Omental fat pad (tissue), 4 donors: ENCODE data around the gene KMT2E. TPM values are rescaled to one million over a fixed set of nuclear protein-coding genes. Genes with fewer than 3 reads are reported as not detected.
"Not testable (repeated sequence)": the region's sequence is repeated elsewhere in the genome, so short reads cannot be mapped to it uniquely, and the experiment has no call there.

ENCODE experiments used
- ATAC-seq: fragments of 150-250 bp; one replicate; pipeline ENCODE4 v1.9.1; 2016; ENCODE audit warnings: mild to moderate bottlenecking, moderate library complexity; ENCODE audit not compliant: low FRiP score
- DNase-seq: peaks from one replicate; pipeline ENCODE4 v3.0.0-alpha.2; 2019; ENCODE audit warnings: low spot score
- total RNA-seq, 4 donors: library from RNA; depleted of rRNA; stranded (reverse); fragments of >200 nt; gene quantifications; one replicate each; pipeline ENCODE4 v1.1.0, GENCODE V29; 2016
- TF ChIP-seq, protein P1 (sequence below), 3 donors: fragments of 450-650 bp; IDR thresholded peaks; one replicate each; pipeline ENCODE4 v1.5.1; 2016 to 2017; ENCODE audit warnings: antibody characterized with exemption in 3 of 3, mild to moderate bottlenecking in 3 of 3, moderate library complexity in 2 of 3

KMT2E gene
- total RNA-seq, 4 donors from 2014 or later, result 75.3 to 124 (median 101) TPM

DNA sequence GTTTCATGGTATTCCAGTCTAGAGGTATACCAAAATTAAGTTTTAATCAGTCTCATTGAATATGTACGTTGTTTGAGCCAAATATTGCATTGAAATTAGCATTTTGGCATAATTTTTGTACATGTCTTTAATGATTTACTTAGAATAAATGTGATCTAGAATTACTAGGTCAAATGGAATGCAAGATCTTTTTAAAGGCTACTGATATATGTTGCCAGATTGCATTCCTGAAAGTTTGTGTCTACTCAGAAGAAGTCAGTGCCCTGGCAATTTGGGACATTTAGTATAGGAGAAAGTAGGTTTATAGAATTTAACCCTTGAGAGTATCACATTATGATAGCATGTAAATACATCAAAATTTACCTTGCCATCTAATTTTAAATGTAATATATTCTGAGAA, 32.4 kb downstream of the KMT2E start:
- TF ChIP-seq, protein P1, sequence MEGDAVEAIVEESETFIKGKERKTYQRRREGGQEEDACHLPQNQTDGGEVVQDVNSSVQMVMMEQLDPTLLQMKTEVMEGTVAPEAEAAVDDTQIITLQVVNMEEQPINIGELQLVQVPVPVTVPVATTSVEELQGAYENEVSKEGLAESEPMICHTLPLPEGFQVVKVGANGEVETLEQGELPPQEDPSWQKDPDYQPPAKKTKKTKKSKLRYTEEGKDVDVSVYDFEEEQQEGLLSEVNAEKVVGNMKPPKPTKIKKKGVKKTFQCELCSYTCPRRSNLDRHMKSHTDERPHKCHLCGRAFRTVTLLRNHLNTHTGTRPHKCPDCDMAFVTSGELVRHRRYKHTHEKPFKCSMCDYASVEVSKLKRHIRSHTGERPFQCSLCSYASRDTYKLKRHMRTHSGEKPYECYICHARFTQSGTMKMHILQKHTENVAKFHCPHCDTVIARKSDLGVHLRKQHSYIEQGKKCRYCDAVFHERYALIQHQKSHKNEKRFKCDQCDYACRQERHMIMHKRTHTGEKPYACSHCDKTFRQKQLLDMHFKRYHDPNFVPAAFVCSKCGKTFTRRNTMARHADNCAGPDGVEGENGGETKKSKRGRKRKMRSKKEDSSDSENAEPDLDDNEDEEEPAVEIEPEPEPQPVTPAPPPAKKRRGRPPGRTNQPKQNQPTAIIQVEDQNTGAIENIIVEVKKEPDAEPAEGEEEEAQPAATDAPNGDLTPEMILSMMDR (IDR thresholded peaks at IDR 0.05), result no peak
- peak; percentile 62 for ATAC-seq
- DNase-seq, result no peak

DNA sequence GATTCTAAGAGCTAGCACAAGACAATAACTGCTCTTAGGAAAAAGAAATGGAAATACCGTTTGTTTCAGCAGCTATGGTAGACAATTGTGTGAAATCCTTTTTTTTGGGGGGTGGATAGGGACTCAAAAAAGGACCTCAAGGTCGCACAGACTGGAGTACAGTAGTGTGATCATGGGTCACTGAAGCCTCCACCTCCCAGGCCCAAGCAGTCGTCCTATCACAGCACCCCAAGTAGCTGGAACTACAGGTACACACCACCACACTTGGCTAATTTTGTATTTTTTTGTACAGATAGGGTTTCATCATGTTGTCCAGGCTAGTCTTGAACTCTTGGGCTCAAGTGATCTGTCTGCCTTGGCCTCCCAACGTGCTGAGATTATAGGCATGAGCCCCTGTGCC, 33.9 kb downstream of the KMT2E start:
- ATAC-seq (no peak), DNase-seq (no peak)
- TF ChIP-seq, protein P1 (IDR thresholded peaks at IDR 0.05), result no peak

DNA sequence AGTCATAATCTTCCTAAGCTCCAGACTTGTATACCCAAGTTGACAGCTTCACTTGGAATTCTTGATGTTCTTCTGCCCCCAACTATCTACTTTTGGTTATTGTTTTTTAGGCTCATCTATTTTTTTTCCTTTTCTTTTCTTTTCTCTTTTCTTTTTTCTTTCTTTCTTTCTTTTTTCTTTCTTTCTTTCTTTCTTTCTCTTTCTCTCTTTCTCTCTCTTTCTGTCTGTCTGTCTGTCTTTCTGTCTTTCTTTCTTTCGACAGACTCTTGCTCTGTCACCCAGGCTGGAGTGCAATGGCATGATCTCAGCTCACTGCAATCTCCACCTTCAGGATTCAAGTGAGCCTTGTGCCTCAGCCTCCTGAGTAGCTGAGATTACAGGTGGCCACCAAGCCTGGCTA, 36.5 kb downstream of the KMT2E start:
- DNase-seq, result no peak
- no peak for ATAC-seq
- TF ChIP-seq, protein P1 (IDR thresholded peaks at IDR 0.05), result no peak

DNA sequence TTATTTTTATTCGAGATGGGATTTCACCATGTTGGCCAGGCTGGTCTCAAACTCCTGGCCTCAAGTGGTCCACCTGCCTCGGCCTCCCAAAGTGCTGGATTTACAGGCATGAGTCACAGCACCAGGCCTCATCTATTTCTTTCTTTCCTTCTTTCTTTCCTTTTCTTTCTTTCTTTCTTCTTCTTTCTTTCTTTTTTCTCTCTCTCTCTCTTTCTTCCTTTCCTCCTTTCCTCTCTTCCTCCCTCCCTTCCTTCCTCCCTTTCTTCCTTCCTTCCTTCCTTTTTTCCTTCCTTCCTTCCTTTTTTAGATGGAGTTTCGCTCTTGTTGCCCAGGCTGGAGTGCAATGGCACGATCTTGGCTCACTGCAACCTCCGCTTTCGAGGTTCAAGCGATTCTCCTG, 36.9 kb downstream of the KMT2E start:
- DNase-seq, ATAC-seq: not testable (repeated sequence)

DNA sequence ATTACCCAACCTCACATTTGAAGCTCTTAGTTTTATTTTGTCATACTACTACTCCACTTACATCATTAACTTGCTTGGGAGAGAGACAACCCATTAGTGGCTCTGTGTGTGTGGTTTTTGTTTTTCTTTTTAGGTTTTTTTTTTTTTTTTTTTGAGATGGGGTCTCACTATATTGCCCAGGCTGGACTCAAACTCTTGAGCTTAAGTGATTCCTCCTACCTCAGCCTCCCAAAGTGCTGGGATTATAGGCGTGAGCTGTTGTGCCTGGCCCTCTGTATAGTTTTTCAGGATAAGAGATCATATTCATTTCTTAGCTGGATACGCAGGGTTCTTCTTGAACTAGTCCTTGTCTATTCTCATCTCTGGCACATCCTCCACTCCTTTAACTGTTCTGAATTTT, 41.1 kb downstream of the KMT2E start:
- DNase-seq, result no peak
- TF ChIP-seq, protein P1 (IDR thresholded peaks at IDR 0.05), result no peak
- no peak for ATAC-seq

DNA sequence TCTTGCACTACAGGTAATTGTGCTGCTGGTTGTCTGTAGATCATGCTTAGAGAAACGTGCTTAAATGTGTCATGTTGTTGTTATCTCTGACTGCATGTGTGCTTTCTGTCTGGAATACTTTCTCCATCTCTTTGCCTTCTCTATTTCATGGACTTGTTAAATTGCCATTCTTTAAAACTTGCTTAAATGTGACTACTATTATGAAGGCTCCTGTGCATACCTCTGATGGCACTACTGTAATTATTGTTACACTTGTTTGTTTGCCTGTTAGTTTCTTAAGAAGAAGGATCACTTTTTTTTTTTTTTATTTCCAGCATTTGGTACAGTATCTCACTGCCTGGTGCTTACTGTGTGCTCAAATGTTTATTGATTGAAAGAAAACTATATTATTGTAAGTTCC, 41.6 kb downstream of the KMT2E start:
- TF ChIP-seq, protein P1 (IDR thresholded peaks at IDR 0.05), result no peak
- no peak for ATAC-seq
- no peak for DNase-seq

DNA sequence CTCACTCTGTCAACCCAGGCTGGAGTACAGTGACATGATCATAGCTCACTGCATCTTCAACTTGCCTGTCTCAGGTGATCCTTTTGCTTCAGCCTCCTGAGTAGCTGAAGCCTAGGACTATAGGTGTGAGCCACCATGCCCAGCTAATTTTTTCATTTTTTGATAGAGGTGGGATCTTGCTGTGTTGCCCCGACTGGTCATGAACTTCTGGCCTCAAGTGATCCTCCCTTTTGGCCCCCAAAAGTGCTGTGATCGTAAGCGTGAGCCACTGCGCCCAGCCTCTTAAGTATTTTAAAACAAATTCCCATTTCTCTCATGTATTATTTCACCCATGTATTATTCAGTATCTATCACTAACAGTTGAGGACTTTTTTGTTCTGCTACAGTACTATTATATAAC, 43.5 kb downstream of the KMT2E start:
- no peak for ATAC-seq

More for the DNA sequence above, 43.5 kb downstream of the KMT2E start:
- TF ChIP-seq, protein P1 (IDR thresholded peaks at IDR 0.05), result no peak
- DNase-seq, result no peak
